HG03064 (cell line): Measurements from ENCODE around the gene GLCE.

Source experiments
- ATAC-seq: cut with Tn5 transposase; IDR thresholded peaks from one replicate; pipeline ENCODE4 v1.9.1; 2021; ENCODE audit warnings: low read depth; ENCODE audit not compliant: unreplicated experiment

The GLCE gene

DNA sequence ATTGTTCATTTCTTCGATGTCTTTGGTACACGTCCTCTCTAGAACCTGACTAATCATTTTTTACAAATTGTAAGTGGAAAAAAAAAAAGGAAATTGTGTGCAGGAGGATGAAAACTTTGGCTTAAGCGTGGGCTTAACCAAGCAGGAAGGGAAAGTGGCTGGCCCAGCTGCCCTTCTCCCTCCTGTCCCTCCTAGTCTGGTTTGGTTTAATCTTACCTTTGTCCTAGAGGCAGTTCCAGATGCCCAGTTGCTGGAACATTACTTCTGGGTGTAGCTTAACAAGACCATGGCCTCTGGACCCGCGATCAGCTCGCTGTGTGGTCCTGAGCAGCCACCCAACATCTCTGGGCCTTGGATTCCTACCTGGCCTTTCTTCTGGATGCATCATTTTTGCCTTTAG lies 153.7 kb downstream of the GLCE start:
- no peak for ATAC-seq

DNA sequence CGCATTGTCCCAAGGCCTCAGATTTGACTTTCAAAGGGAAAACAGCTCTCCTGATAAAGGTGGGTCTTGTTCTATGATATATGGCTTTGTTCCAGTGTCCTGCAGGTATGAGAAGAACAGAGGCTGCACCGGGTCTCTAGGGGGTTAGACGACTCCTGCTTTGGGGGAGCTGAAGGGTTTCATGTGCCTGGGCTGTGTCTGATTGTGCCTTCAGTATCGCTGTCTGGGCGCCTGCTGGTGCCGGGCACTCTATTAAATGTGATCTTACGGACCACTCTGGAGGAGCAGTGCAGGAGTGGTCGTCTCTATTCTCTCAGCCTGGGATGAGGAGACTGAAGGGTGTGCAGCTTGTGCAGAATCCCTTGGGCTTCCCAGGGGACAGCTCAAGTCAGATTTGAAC lies 154.3 kb downstream of the GLCE start:
- no peak for ATAC-seq

DNA sequence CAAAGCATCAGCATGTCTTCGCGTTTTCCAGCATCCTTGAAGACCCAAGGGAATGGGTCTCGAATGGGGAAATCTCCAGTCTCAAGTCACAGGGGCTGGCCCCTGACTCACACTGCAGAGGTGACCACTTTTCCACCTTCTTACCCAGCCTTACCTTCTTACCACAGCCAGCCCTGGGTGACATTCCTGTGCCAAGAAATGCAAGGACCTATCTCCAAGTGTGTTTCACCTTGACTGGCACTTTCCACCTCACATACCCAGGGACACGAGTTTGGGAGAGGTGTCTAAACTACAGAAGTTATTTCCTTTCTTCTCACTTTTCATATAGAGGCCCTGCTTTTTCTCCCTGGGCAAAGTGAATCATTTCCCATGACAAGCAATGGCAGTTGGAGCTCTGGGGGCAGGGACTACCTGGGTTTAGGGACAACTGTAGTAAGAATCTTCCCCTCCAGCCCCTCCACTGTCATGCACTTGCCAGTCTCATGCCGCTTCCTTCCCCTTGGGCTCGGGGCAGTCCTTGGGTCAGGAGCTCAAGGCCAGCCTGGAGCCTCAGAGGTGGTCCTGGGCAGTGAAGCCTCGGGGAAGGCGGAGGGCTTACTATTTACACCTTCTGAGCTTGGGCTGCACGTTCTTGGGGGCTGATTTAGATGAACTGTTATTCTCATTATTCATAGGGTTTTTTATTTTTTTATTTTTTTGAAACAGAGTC lies 155.1 kb downstream of the GLCE start:
- ATAC-seq, result no peak

DNA sequence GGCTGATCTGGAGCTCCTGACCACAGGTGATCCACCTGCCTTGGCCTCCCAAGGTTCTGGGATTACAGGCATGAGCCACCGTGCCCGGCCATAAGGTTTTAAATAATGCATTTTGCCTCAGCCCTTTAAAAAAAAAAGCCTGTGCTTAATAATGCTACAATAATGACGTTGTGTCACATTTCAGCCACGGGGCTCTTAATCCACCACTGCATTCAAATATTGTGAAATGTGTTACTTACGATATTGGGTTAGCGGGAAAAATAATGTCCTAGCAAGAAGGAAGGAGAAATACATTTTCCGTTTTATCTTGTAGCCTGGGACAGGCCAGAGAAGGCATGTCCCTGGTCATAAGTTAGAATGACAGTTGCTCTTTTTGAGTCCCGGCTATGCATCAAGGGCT lies 155.9 kb downstream of the GLCE start:
- no peak for ATAC-seq

DNA sequence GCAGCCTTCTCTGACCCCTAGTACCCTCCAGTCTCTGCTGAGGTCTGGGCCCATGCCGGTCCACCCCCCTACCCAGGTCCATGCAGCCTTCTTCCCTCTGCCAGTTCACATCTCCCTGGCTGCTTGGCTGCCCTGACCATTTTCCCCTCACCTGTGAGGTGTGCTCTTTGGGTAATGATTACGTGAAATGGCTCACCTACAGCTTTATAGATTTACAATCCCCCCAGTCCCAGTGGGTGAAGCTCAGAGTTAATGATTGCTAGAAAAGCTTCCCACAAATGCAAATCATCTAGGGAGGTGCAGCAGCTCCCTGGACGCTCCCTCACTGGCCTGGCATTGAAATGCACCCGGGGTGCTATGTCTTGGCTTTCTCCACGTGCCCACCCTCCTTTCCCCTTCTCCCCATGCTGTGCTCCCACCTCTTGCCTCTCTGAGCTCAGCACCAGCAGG lies 157.0 kb downstream of the GLCE start:
- ATAC-seq, result no peak

DNA sequence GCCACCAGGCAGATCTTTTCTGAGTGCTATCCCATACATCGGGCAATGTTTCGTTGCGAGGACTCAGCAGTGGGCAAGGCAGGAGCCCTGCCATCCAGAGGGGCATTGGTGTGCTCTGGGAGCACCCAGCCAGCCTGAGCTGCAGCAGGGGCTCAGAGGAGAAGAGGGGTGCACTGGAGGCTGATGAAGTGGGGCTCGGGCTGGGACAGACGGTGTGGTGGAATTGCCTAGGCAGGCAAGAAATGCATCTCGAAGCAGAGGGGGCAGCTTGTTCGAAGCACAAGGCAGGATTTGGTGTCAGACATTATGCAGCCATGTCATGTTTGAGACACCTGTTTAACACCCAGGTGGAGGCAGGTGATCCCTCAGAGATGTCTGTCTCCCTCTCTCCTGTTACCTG lies 157.6 kb downstream of the GLCE start:
- ATAC-seq, result no peak

DNA sequence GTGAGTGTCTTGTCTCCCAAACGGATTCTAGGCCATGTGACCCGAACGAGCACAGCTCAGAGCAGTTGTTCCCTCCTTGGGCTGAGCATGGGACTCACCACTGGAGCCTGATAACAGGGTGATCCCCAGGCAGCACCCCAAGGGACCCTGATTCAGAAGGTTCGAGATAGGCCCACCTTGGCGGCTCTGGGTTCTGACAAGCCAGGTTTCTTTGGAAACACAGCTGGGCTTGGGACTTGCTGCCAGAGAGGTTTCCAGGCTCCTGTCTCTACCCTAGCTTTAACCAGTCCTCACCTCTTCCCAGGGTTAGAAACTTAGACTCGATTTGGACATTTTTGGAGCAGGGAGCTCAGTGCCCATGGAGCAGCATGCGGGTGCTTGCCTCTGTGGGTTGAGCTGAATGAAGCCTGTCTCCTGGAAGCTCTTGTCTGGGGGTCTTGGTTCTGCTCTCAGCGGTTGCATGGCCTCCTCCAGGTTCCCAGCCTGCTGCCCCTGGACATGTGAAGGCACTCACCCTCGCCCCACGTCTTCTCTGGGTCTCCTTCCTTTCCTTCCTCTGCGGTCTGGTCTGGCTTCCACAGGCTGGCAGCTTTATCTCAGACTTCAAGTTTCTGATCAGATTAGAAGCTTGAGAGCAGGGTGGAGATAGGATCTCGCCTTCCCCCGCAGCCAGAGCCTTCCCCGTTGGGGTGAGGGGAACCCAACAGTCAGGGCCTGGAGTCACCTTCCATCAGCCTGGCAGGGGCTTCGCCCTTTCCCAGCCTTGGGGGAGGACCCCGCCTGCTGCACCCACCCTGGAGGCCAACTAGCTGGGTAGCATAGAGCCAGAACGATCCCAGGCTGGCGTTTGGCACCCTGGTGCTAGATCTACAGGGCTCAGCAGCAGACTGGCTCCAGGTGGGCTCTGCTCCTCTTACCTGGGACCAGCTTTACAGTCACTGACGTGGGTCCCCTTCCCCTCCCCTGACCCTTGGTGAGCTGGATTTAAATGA lies 159.2 kb downstream of the GLCE start:
- ATAC-seq, result no peak

DNA sequence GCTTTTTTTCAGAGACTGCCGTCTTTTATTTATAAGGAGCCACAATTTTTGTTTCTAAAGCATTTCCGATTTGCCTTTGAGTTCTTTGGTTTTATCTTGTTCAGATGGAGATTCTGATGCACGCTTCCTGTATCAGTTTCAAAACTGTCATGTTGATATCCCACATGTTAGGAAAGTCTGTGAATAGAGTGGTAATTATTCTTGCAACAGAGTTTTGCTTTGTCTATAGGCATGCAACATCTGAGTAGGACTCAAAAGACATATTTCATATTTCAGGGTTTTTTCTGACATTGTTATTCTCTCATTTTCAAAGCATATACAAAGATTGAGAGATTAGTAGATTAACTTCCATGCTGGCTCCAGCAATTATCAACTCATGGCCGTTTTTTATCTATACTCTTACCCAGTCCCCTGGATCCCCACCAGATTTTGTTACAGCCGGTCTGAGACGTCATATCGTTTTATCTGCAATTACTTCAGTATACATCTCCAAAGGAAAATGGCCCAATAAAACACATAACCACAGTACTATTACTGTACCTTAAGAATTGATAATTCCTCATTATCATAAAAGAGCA lies 160.6 kb downstream of the GLCE start:
- ATAC-seq, result no peak
